Left hindlimb (tissue), 1 donor: ENCODE measurements around the gene DUOXA1.
A peak's percentile ranks its signal among the peaks of the same experiment; 100 is the strongest.

ENCODE experiments used
- DNase-seq: peaks from one replicate; pipeline ENCODE4 v3.0.0-alpha.2; 2018

DUOXA1 gene

DNA sequence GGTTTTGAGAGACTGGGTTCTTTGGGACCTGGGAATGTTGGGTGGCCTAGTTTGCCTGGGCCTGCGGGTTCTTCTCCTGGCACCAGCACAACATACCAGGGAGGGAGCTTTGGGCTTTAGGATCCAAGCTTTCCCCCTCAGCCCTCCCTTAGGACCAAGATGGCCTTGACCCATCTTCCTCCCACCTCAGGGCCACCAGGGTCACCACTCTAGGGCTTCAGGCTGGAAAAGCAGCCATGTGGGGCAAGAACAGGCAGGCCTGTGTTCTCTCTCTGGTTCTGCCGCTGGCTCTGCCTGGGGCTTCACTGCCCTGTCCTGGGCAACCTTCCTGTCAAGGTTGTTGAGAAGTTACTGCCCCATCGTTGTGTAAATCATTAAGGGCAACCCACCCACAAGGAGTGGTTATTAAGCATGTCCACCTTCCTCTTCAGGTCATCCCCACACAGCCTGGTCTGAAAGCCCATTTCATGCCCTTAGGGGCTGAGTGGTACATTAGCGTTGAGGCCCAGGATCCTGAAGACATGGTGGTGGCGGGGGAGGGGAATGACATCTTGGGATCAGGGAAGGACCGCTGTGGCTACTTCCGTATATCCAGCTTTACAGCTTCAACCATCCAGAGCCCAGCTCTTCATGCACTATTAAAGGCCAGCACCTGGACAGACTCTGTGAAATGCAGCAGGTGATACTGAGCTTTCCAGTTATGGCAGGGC, 767 bp upstream of the DUOXA1 start:
- no peak for DNase-seq

DNA sequence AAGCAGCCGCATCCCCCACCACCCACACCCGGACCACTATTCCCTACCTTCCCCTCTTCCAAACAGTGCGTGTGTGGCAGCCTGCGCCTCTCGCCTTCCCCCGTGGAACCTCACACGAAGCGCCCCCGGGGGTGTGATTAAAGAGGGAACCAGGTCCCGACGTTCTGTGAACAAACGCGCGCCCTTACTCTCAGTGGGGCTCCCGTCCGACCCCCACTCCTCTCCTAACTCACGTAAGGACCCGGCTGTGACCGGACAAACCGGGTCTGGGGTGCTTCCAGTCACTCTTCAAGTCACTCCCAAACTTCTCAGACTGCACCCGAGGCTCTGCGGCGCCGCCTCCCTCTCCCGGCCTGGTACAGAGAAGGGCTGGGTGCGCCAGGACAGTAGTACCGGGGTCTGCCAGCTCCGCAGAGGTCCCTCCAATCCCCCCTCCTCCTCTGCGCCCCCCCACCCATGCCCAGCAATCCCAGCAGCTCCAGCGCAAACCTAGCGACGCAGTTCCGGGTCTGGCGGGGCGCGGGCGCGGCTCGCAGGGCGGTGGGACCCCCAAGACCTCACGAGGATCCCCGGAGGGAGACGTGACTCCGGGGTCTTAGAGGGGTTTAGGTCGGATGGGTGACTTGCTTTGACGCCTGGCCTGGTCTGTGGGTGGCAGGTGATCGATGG, 574 bp downstream of the DUOXA1 start:
- no peak for DNase-seq

- no peak for DNase-seq
These were observed 3.0 kb downstream of the DUOXA1 start for GRCh38 chr15:45126535-45127158.

GRCh38 chr15:45123397-45123796, 6.3 kb downstream of the DUOXA1 start:
- no peak for DNase-seq

GRCh38 chr15:45122719-45123118, 7.0 kb downstream of the DUOXA1 start:
- no peak for DNase-seq

- no peak for DNase-seq
These were observed 7.8 kb downstream of the DUOXA1 start for GRCh38 chr15:45121706-45122417.

DNA sequence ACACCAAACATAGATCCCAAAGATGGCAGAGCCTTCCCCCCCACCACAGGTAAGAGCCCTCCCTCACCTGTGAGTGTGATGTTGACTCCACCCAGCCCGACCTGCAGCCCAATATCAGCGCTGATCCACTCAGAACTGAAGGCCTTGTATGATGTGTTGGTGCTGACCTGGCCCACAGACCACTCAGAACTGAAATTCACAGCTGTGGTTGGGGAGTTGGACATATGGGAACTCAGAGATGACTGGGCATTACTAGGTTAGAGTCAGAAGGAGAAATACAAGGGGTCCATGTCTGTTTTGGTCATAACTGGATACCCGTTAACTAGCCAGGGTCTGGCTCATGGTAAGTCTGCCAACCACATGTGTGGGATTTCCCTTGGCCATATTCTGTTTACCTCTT, 8.7 kb downstream of the DUOXA1 start:
- no peak for DNase-seq

- no peak for DNase-seq
These were observed 9.4 kb downstream of the DUOXA1 start for GRCh38 chr15:45120081-45120972.

GRCh38 chr15:45118996-45119395, 10.7 kb downstream of the DUOXA1 start:
- no peak for DNase-seq

DNA sequence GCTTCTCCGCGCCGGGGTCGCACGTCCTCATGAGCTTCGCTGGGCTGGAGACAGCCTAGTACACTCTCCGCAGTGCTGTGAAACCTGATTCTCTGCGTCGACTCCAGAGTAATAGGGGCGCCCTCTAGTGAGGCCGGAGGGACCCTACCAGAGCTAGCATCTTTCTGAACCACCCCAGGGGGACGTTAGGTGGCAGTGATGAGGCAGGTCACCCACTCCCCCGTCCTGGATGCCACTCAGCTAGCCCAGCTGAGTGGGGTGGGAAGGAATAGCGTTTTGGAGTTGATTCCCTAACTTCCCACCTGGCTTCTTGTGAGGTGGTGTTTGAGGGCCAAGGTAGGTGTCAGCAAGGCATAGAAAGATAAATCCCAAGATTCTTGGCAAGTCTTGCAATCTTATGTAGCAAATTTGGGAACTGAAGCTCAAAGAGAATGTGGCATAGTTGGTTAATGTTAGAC, 11.5 kb downstream of the DUOXA1 start:
- DNase-seq, result peak; percentile 89

GRCh38 chr15:45117308-45118130, 12.2 kb downstream of the DUOXA1 start:
- DNase-seq, result no peak

DNA sequence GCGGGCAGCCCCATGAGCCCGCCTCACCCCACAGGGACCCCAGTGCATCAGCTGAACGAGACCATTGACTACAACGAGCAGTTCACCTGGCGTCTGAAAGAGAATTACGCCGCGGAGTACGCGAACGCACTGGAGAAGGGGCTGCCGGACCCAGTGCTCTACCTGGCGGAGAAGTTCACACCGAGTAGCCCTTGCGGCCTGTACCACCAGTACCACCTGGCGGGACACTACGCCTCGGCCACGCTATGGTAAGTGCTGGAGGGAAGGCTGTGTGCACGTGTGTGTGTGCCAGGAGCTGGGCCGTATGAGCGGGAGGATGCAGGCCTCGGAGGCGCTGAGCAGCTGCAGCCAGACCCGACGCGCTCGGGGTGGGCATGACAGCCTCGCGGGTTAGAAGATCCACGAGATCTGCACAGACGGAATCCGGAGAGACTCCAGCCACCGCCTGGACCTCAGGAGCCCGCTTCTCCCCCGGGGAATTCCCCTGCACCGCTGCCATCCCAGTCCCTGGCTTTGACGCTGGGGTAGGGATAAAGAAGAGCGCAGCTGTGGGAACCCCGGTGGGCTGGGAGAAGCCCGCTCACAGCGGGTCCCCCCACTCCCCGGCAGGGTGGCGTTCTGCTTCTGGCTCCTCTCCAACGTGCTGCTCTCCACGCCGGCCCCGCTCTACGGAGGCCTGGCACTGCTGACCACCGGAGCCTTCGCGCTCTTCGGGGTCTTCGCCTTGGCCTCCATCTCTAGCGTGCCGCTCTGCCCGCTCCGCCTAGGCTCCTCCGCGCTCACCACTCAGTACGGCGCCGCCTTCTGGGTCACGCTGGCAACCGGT, 13.0 kb downstream of the DUOXA1 start:
- DNase-seq, result no peak

GRCh38 chr15:45116006-45116481, 13.6 kb downstream of the DUOXA1 start:
- DNase-seq, result no peak

- DNase-seq, result no peak
These were observed 14.3 kb downstream of the DUOXA1 start for GRCh38 chr15:45115312-45115820.

DNA sequence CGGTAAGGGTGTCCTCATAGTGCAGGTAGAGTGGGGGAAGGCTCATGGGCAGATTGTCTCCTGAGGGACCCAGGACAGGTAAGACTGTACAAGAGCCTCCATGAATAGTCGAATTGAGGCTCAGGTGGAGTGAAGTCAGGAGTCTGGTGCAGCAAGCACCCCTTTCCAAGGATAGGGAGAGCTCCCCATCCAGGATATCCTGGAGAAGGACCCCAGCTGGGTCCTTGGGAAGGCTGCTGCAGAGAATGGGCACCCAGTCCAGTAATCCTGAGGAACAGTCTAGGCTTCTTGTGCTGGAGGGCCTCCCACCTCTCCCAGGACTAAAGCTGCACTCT, 15.0 kb downstream of the DUOXA1 start:
- no peak for DNase-seq

DNA sequence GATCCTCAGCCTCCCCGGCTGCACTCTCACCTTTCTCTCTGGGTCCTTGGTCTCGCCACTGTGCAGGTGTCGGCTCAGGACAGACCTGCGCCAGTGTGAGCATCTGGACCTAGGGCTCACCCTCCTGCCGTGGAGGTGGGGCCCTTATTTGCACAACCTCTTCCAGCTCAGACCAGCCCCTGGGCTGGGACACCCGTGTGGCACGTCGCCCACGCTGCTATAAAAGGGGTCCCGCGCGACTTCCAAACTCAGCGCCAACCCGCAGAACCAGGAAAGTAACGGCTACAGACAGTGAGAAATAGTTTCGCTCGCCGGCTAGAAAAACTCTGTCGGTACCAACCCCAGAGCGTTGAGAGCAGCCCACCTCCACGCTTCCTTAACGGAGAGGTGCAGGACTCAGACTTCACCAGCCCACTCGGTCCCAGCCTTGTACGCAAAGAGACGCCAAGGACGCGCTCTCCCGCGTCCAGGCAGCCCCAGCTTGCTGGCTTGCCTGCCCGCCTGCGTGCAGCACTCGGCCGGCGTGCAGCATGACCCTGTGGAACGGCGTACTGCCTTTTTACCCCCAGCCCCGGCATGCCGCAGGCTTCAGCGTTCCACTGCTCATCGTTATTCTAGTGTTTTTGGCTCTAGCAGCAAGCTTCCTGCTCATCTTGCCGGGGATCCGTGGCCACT, 15.5 kb downstream of the DUOXA1 start, which contains the start of the genes DUOX2 and DUOXA2:
DUOX2 (minus strand) TSS at position 97 of the 675 bp plus-strand sequence. CDS start 761 bp downstream, outside the sequence.
DUOXA2 (plus strand) TSS at position 251 of the 675 bp plus-strand sequence; CDS start at position 531, 280 bp downstream.
- no peak for DNase-seq

- DNase-seq, result no peak
These were observed 16.2 kb downstream of the DUOXA1 start for GRCh38 chr15:45113380-45113990.

GRCh38 chr15:45112591-45113379, 16.9 kb downstream of the DUOXA1 start:
- no peak for DNase-seq
